ENCODE measurements around the gene SNCB.
"Not testable (repeated sequence)": the region's sequence is repeated elsewhere in the genome, so short reads cannot be mapped to it uniquely, and the experiment has no call there.

The SNCB gene

DNA sequence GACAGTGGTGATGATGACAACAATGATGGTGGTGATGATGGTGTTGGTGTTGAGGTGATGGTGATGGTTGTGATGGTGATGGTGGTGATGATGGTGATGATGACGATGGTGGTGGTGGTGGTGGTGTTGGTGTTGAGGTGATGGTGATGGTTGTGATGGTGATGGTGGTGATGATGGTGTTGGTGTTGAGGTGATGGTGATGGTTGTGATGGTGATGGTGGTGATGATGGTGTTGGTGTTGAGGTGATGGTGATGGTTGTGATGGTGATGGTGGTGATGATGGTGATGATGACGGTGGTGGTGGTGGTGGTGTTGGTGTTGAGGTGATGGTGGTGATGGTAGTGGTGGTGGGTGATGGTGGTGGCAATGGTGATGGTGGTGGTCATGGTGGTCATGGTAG lies 38.7 kb downstream of the SNCB start:
- DNase-seq; in situ Hi-C loops (cut with MboI; ENCODE audit: low pct_unique_long_range_greater_than_20kb, low sequenced_read_pairs): not testable (repeated sequence)

DNA sequence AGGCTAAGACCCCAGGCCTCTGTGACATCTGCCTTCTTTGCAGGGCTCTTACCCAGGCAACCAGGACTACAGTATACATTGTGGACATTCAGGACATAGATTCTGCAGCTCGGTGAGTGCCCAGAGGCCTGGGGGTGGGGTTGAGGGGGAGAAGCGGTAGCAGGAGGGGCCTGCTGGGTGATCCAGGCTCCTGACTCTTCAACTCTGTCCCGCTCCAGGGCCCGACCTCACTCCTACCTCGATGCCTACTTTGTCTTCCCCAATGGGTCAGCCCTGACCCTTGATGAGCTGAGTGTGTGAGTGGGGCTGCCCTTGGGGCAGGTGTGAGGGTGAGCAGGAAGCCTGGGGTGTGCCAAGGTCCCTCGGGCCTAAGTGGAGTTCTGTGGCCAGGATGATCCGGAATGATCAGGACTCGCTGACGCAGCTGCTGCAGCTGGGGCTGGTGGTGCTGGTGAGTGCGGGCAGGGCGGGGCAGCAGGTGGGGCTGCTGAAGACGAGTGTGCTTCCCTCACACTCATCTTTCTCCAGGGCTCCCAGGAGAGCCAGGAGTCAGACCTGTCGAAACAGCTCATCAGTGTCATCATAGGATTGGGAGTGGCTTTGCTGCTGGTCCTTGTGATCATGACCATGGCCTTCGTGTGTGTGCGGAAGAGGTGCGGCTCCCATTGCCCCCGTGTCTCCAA lies 40.2 kb downstream of the SNCB start:
- DNase-seq, result no peak
- in situ Hi-C loops (cut with MboI; ENCODE audit: low pct_unique_long_range_greater_than_20kb, low sequenced_read_pairs), result no loop called here

DNA sequence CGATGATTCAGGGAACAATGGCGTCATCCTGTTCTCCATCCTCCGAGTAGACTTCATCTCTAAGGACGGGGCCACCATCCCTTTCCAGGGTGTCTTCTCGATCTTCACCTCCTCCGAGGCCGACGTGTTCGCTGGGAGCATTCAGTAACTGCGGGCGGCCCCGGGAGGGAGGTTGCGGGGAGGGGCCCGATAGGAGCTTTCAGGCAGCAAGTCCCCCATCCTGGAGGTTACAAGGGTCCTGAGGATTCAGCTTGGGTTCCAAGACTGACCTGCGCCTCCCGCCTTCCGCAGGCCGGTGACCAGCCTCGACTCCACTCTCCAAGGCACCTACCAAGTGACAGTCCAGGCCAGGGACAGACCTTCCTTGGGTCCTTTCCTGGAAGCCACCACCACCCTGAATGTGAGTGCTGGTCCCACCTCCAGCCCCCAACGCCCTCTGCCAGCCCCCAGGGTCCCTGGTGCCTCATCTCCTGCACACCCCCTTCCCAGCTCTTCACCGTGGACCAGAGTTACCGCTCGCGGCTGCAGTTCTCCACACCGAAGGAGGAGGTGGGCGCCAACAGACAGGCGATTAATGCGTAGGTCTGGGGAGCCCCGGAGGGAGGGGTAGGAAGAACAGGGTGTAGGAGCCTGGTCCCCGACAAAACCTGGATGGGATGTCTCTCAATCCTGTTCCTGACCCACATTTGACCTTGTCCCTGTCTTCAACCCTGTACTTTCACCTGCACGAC lies 41.1 kb downstream of the SNCB start:
- in situ Hi-C loops (cut with MboI; ENCODE audit: low pct_unique_long_range_greater_than_20kb, low sequenced_read_pairs), result no loop called here
- no peak for DNase-seq

DNA sequence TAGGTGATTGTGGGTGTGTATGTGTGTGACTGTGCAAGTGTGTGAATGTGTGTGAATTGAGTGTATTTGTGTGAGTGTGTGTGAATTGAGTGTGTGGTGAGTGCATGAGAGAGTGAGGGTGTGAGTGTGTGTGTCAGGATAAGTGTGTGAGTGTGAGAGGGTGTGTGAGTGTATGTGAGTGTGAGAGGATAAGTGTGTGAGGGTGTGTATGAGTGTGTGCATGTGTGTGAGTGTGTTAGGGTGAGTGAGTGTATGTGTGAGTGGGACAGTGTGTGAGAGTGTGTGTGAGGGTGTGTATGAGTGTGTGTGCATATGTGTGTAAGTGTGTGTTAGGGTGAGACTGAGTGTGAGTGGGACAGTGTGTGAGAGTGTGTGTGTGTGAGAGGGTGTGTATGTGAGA lies 42.0 kb downstream of the SNCB start:
- in situ Hi-C loops (cut with MboI; ENCODE audit: low pct_unique_long_range_greater_than_20kb, low sequenced_read_pairs), result no loop called here

DNA sequence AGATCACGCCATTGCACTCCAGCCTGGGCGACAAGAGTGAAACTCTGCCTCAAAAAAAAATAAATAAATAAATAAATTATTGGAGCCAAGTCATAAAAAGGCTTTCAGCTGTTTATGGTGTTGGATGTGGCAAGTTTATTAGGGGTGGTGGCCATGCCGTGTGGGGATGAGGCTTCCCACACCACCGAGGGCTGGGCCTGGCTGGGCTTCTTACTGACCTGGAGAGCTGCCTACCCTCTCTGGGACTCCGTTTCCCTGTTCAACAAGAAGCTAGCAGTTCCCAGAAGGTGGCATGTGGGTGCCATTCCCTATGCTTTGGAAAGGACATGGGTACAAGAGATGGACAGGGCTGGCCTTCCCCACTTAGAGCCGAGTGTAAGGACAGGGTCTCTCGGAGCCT lies 42.9 kb downstream of the SNCB start:
- no peak for DNase-seq
- in situ Hi-C loops (cut with MboI; ENCODE audit: low pct_unique_long_range_greater_than_20kb, low sequenced_read_pairs), result no loop called here

More for the DNA sequence above, 42.0 kb downstream of the SNCB start:
- no peak for DNase-seq

DNA sequence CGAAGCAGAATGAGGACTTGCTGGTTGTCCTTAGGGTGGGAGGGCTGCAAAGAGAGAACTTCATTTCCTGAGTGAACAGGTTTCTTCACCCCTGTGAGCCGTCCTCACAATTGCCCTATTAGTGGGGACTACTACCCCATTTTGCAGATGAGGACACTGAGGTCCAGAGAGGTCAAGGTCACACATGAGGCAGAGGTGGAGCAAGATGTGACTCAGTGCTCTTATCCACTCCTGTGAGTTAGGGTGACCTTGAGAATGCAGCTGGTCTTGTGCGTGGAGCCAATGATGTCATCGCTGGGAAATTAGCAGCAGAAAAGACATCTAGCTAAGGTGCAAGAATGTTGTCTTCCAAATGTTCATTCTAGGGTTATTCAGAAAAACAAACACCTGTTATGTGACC lies 47.3 kb downstream of the SNCB start:
- in situ Hi-C loops (cut with MboI; ENCODE audit: low pct_unique_long_range_greater_than_20kb, low sequenced_read_pairs), result no loop called here
- DNase-seq, result no peak

DNA sequence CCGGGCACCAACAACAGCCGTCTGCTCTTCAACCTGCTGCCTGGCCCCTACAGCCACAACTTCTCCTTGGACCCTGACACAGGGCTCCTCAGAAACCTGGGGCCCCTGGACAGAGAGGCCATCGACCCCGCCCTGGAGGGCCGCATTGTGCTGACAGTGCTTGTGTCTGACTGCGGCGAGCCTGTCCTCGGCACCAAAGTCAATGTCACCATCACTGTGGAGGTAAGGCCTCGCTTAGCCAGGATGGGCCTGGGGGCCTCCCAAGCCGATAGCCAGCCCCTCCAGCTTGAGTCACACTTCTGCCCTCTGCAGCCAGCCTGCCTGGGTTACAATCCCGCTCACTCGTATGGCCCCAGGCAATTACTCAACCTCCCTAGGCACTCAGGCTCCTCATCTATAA lies 49.0 kb downstream of the SNCB start:
- in situ Hi-C loops (cut with MboI; ENCODE audit: low pct_unique_long_range_greater_than_20kb, low sequenced_read_pairs), result no loop called here
- DNase-seq, result no peak

DNA sequence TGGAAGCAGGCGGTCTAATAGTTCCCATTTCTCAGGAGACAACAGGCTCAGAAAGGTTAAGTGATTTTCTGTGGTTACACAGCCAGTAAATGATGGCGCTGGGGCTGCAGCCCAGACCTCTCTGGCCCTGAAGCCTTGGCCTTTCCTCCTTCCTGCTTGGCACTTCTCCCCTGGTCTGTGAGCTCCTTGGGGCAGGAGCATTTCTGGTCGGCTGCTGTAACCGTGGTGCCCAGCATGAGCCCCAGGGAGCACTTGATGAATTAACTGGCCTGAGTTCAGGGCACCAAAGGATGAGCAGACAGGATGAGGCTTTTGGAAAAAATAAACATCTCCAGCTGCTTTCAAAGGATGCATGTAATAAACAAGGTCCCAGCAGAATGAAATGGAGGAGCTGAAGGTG lies 51.0 kb downstream of the SNCB start:
- no peak for DNase-seq
- in situ Hi-C loops (cut with MboI; ENCODE audit: low pct_unique_long_range_greater_than_20kb, low sequenced_read_pairs), result no loop called here

DNA sequence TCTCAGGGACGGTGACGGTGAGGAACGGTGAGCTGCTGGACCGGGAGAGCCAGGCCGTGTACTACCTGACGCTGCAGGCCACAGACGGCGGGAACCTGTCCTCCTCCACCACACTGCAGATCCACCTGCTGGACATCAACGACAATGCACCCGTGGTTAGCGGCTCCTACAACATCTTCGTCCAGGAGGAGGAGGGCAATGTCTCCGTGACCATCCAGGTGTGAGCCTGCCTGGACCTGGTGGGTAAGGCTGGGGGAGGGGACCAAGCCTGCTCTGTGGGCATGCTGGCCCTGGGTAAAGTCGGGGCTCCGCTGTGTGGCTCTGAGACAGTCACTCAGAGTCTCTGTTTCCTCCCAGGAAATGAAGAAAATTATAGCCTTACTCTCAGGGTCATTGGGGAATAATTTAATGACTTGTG lies 51.9 kb downstream of the SNCB start:
- peak; percentile 23 for DNase-seq
- in situ Hi-C loops (cut with MboI; ENCODE audit: low pct_unique_long_range_greater_than_20kb, low sequenced_read_pairs), result no loop called here

DNA sequence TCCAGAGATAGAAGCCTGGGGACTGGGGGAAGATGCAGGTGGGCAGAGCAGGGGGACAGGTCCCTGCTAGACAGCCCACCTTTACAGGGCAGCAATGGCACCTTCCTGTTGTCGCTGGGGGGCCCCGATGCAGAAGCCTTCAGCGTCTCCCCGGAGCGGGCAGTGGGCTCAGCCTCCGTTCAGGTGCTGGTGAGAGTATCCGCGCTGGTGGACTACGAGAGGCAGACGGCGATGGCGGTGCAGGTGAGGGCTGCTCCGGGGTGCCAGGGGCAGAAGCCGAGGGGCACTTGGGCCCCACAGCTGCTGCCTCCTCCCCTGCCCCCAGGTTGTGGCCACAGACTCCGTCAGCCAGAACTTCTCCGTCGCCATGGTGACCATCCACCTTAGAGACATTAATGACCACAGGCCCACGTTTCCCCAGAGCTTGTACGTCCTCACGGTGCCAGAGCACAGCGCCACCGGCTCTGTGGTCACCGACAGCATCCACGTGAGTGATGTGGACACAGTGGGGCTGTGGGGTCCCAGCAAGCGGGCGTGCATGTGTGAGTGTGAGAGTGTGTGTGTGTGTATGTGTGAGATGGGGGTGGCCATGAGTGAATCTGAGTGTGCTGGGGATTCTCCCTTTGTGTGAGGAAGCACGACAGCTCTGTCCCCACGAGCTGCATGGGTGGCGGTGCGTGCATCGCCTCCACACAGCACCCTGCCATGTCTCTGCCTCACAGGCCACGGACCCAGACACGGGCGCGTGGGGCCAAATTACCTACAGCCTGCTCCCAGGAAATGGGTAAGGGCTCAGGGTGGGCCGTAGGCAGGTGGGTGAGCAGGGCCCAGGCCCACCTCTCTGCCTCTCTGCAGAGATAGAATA lies 52.8 kb downstream of the SNCB start:
- no peak for DNase-seq

DNA sequence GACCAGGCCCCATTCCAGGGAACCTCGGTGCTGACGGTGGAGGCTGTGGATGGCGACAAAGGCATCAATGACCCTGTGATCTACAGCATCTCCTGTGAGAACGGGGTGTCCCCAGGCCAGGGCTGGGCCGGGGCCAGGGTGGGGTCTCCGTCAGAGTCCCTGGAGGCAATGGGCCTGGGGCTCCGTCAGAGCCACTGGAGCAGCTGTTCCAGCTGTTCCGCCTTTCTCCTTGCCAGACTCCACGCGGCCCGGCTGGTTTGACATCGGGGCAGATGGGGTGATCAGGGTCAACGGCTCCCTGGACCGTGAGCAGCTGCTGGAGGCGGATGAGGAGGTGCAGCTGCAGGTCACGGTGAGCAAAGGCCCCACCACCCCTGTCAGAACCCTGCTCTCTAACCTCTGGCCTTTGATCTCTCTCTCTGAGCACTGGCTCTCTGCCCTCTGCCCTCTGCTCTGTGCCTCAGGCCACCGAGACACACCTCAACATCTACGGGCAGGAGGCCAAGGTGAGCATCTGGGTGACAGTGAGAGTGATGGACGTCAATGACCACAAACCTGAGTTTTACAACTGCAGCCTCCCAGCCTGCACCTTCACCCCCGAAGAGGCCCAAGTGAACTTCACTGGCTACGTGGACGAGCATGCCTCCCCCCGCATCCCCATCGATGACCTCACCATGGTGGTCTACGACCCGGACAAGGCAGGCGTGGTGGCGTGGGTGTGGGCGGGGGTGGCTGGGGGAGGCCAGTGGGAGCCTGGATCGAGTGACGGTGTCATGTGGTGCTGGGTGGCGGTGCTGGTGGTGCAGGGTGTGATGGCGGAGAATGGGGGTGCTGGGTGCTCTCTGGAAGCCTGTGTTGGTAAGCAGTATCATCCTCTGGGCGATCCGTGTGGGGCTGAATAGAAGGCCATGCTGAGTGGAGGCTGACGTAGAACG lies 54.6 kb downstream of the SNCB start:
- in situ Hi-C loops (cut with MboI; ENCODE audit: low pct_unique_long_range_greater_than_20kb, low sequenced_read_pairs), result no loop called here

More for the DNA sequence above, 52.8 kb downstream of the SNCB start:
- in situ Hi-C loops (cut with MboI; ENCODE audit: low pct_unique_long_range_greater_than_20kb, low sequenced_read_pairs), result no loop called here

DNA sequence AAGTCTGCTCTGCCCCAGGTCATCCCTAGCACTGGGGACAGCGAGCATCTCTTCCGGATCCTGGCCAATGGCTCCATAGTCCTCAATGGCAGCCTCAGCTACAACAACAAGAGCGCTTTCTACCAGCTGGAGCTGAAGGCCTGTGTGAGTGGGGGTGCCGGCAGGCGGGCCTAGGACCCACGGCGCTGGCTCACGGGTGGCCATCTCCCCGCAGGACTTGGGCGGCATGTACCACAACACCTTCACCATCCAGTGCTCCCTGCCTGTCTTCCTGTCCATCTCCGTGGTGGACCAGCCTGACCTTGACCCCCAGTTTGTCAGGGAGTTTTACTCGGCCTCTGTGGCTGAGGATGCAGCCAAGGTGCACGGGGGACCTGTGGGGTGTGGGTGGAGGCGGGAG lies 55.3 kb downstream of the SNCB start:
- in situ Hi-C loops (cut with MboI; ENCODE audit: low pct_unique_long_range_greater_than_20kb, low sequenced_read_pairs), result no loop called here
- DNase-seq, result no peak

More for the DNA sequence above, 54.6 kb downstream of the SNCB start:
- DNase-seq, result no peak

DNA sequence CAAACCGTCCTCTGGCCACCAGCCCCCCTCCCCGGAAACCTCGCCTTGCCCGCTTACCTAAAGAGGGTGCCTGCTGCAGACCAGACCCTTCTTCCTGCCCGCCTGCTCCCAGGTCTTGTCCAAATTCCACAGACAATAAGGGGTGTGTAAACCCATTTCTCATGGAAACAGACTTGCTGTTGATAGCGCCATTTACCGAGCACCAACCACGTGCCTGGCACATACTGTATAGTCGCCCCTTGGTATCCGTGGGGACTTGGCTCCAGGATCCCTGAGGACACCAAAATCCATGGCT lies 56.1 kb downstream of the SNCB start:
- in situ Hi-C loops (cut with MboI; ENCODE audit: low pct_unique_long_range_greater_than_20kb, low sequenced_read_pairs), result no loop called here

DNA sequence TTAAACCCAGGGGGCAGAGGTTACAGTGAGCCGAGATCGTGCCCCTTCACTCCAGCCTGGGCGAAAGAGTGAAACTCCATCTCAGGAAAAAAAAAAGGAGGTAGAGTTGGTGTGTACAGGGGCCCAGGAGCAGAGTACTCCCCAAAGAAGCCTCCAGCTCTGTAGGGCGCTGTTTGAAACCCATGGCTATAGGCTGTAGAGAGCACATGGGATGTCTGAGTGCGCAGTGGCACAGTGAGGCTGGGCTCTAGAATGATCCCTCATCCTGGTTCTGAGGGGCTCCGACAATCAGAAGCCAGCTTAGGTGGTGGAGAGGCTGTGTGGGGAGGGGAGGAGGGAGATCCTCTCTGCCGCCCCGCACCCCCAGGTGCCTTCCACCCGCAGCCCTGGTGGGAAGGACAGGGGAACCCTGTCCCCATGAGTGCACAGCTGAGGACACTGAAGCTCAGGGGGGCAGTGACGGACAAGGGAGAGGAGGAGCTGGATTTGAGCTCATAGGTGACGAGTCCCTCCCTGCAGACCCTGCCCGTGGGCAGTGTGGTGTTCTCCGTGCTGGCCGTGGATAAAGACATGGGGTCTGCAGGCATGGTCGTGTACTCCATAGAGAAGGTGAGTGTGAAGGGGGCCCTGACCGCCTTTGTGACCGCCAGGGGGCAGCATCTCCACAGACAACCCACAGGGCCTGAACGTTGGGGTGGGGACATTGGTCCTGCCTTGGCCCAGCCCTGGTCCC lies 56.6 kb downstream of the SNCB start:
- DNase-seq, result peak; percentile 74

More for the DNA sequence above, 56.1 kb downstream of the SNCB start:
- DNase-seq, result no peak

More for the DNA sequence above, 56.6 kb downstream of the SNCB start:
- in situ Hi-C loops (cut with MboI; ENCODE audit: low pct_unique_long_range_greater_than_20kb, low sequenced_read_pairs), result no loop called here
